ENCODE measurements around the gene SPEN.

DNA sequence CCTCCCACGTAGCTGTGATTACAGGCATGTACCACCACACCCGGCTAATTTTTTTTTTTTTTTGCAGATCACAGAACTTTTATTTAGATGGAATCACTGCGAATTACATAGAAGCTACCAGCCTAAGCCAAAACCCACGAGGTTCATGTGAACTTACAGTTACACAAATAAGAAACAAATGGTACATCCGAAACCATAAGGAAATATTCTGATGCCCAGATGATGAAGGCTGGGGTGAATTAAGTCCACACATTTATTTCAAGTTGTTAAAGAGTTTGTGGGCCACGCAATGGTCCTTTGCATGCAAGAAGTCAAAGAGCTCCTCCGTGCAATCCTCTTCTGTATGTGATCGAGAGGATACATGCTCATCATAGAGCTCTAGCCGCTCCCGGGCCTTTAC, 40.4 kb upstream of the SPEN start:
- TF ChIP-seq, protein P1, sequence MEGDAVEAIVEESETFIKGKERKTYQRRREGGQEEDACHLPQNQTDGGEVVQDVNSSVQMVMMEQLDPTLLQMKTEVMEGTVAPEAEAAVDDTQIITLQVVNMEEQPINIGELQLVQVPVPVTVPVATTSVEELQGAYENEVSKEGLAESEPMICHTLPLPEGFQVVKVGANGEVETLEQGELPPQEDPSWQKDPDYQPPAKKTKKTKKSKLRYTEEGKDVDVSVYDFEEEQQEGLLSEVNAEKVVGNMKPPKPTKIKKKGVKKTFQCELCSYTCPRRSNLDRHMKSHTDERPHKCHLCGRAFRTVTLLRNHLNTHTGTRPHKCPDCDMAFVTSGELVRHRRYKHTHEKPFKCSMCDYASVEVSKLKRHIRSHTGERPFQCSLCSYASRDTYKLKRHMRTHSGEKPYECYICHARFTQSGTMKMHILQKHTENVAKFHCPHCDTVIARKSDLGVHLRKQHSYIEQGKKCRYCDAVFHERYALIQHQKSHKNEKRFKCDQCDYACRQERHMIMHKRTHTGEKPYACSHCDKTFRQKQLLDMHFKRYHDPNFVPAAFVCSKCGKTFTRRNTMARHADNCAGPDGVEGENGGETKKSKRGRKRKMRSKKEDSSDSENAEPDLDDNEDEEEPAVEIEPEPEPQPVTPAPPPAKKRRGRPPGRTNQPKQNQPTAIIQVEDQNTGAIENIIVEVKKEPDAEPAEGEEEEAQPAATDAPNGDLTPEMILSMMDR (IDR thresholded peaks at IDR 0.05) = no peak
- TF ChIP-seq EP300 (IDR thresholded peaks at IDR 0.05; ENCODE audit: borderline replicate concordance in 1 of 2, low read depth in 1 of 2, low read length in 1 of 2) = no peak
